Thymus (tissue), 11 donors: ENCODE results near the gene SRP68. TPM values are rescaled to one million over a fixed set of nuclear protein-coding genes. Genes with fewer than 3 reads are reported as not detected.

Experiments
- DNase-seq, 9 donors: peaks; one replicate each; pipeline ENCODE4 v3.0.0-alpha.2; 2013; ENCODE audit warnings: low spot score in 9 of 9, low read depth in 6 of 9, missing footprints in 1 of 9
- H3K27ac ChIP-seq, 2 donors: one replicate each; pipeline ENCODE4 v1.5.1; 2013; ENCODE audit warnings: control low read depth in 1 of 2, low read depth in 1 of 2, low read length in 1 of 2, mild to moderate bottlenecking in 1 of 2, moderate library complexity in 1 of 2
- H3K27me3 ChIP-seq, 2 donors: one replicate each; pipeline ENCODE4 v1.5.1; 2013; ENCODE audit warnings: low read length in 1 of 2; ENCODE audit not compliant: control insufficient read depth in 2 of 2, insufficient read depth in 1 of 2
- H3K36me3 ChIP-seq, 2 donors: one replicate each; pipeline ENCODE4 v1.5.1; 2013; ENCODE audit warnings: low read length in 1 of 2, mild to moderate bottlenecking in 1 of 2, moderate library complexity in 1 of 2; ENCODE audit not compliant: control insufficient read depth in 2 of 2, insufficient read depth in 2 of 2
- H3K4me1 ChIP-seq, 2 donors: one replicate each; pipeline ENCODE4 v1.5.1; 2013; ENCODE audit warnings: low read length in 2 of 2; ENCODE audit not compliant: control insufficient read depth in 2 of 2, insufficient read depth in 2 of 2
- H3K4me3 ChIP-seq, 2 donors: one replicate each; pipeline ENCODE4 v1.5.1; 2013; ENCODE audit warnings: low read length in 2 of 2, control low read depth in 1 of 2, mild to moderate bottlenecking in 1 of 2
- H3K9me3 ChIP-seq, 2 donors: one replicate each; pipeline ENCODE4 v1.5.1; 2013; ENCODE audit warnings: low read length in 1 of 2, mild to moderate bottlenecking in 1 of 2; ENCODE audit not compliant: control insufficient read depth in 2 of 2, insufficient read depth in 1 of 2
- WGBS: extraction: QIAGEN DNeasy Blood & Tissue Kit; methylation state at CpG from one replicate; pipeline ENCODE4 v1.1.7; 2013; 5-methylcytosine and 5-hydroxymethylcytosine counted together
- polyA plus RNA-seq: library from polyadenylated mRNA; stranded (reverse); fragments of 200-250 nt; gene quantifications from one replicate; pipeline ENCODE4 v1.2.3, GENCODE V29; 2013
- total RNA-seq: library from RNA; stranded (reverse); fragments of 120-200 nt; gene quantifications from one replicate; pipeline ENCODE4 v1.2.4, GENCODE V29; 2013
- donor health status: healthy.

The SRP68 gene
- total and polyA plus RNA-seq, 2 donors: 19.9 to 47.6 TPM

GRCh38 chr17:75991396-75991795, 80.9 kb downstream of the SRP68 start:
- no peak overlapping the region for H3K27ac ChIP-seq
- peaks cover 0 to 5% of the 10 kb centered on the region in 2 donors for H3K36me3 ChIP-seq
- no peaks in the 10 kb centered on the region for H3K9me3 ChIP-seq
- 91% methylated on average over 9 of the region's 9 CpGs for WGBS
- no peak overlapping the region for H3K4me3 ChIP-seq
- no peaks in the 10 kb centered on the region for H3K27me3 ChIP-seq
- H3K4me1 ChIP-seq: no peaks in the 10 kb centered on the region
- no peak for DNase-seq

Other genes with a start within 250 kb of the SRP68 start
- gene UNC13D, start 228.1 kb downstream of the SRP68 start, total RNA-seq: 43.2 TPM
- gene UNC13D, start 228.1 kb downstream of the SRP68 start, polyA plus RNA-seq: 59.1 TPM
- 17.3 TPM for gene WBP2, start 217.2 kb downstream of the SRP68 start, total RNA-seq
- 96.9 TPM for gene WBP2, start 217.2 kb downstream of the SRP68 start, polyA plus RNA-seq
- gene TRIM47, start 193.9 kb downstream of the SRP68 start, total RNA-seq: 12.6 TPM
- 22.8 TPM for gene TRIM47, start 193.9 kb downstream of the SRP68 start, polyA plus RNA-seq
- gene TRIM65, start 175.6 kb downstream of the SRP68 start, total RNA-seq: 14.4 TPM
- 20.2 TPM for gene TRIM65, start 175.6 kb downstream of the SRP68 start, polyA plus RNA-seq
- 30.5 TPM for gene MRPL38, start 167.6 kb downstream of the SRP68 start, total RNA-seq
- 78.6 TPM for gene MRPL38, start 167.6 kb downstream of the SRP68 start, polyA plus RNA-seq
- gene FBF1, start 131.5 kb downstream of the SRP68 start, total RNA-seq: 9.2 TPM
- gene FBF1, start 131.5 kb downstream of the SRP68 start, polyA plus RNA-seq: 18.7 TPM
- 23.5 TPM for gene ACOX1, start 93.4 kb downstream of the SRP68 start, total RNA-seq
- gene ACOX1, start 93.4 kb downstream of the SRP68 start, polyA plus RNA-seq: 15.9 TPM
- 10.4 TPM for gene TEN1, start 93.3 kb downstream of the SRP68 start, total RNA-seq
- 18.2 TPM for gene TEN1, start 93.3 kb downstream of the SRP68 start, polyA plus RNA-seq
- gene CDK3, start 71.7 kb downstream of the SRP68 start, total RNA-seq: 3.2 TPM
- 31.8 TPM for gene CDK3, start 71.7 kb downstream of the SRP68 start, polyA plus RNA-seq
- gene EVPL, start 45.2 kb downstream of the SRP68 start, total RNA-seq: 0.33 TPM
- 3.9 TPM for gene EVPL, start 45.2 kb downstream of the SRP68 start, polyA plus RNA-seq
- gene GALR2, start 2.3 kb upstream of the SRP68 start, total RNA-seq: 0.09 TPM
- gene GALR2, start 2.3 kb upstream of the SRP68 start, polyA plus RNA-seq: 0.09 TPM
- gene ZACN, start 6.7 kb upstream of the SRP68 start, total RNA-seq: 1.5 TPM
- 10.3 TPM for gene ZACN, start 6.7 kb upstream of the SRP68 start, polyA plus RNA-seq
- gene EXOC7, start 31.3 kb upstream of the SRP68 start, total RNA-seq: 71.9 TPM
- gene EXOC7, start 31.3 kb upstream of the SRP68 start, polyA plus RNA-seq: 64.6 TPM
- 0.52 TPM for gene FOXJ1, start 68.7 kb upstream of the SRP68 start, total RNA-seq
- 0.75 TPM for gene FOXJ1, start 68.7 kb upstream of the SRP68 start, polyA plus RNA-seq
- 0.61 TPM for gene RNF157, start 168.0 kb upstream of the SRP68 start, total RNA-seq
- 1.6 TPM for gene RNF157, start 168.0 kb upstream of the SRP68 start, polyA plus RNA-seq
- gene UBALD2, start 192.8 kb upstream of the SRP68 start, total RNA-seq: 42.5 TPM
- 48.1 TPM for gene UBALD2, start 192.8 kb upstream of the SRP68 start, polyA plus RNA-seq
- 1.1 TPM for gene QRICH2, start 235.8 kb upstream of the SRP68 start, total RNA-seq
- 7.3 TPM for gene QRICH2, start 235.8 kb upstream of the SRP68 start, polyA plus RNA-seq